ENCODE results near the gene PAPOLG. TPM values are rescaled to one million over a fixed set of nuclear protein-coding genes. Genes with fewer than 3 reads are reported as not detected.

PAPOLG gene
- total and polyA plus RNA-seq, 2 donors (not counting 1 experiment from before 2014, with no cell fraction given) = 9.4 to 27.5 TPM

- Histone ChIP-seq H3K4me2 (replicated peaks; ENCODE audit: low read depth, low read length, poor library complexity, severe bottlenecking) (no peak overlapping the region), H3K79me2 (ENCODE audit: control insufficient read depth, insufficient read depth, low read length) (no peaks in the 10 kb centered on the region), H3K36me3 (replicated peaks in 1 of 2; ENCODE audit: control extremely low read depth in 1 of 2, control insufficient read depth in 1 of 2, extremely low read depth in 1 of 2, insufficient read depth in 2 of 2, low read length in 1 of 2) (no peaks in the 10 kb centered on the region), H3K4me1 (ENCODE audit: control insufficient read depth in 2 of 2, insufficient read depth in 2 of 2, low read length in 2 of 2) (peaks cover 18 to 21% of the 10 kb centered on the region in 2 donors), H2AFZ (ENCODE audit: insufficient read depth, low read depth, low read length, poor library complexity, severe bottlenecking) (no peak overlapping the region), H3K27ac (ENCODE audit: low read length in 2 of 2) (no peak overlapping the region), H3K9ac (ENCODE audit: low read length) (no peak overlapping the region), H4K20me1 (ENCODE audit: control insufficient read depth, insufficient read depth, low read length, poor library complexity, severe bottlenecking) (no peaks in the 10 kb centered on the region), H3K27me3 (replicated peaks in 1 of 4; ENCODE audit: control extremely low read depth in 1 of 4, control insufficient read depth in 3 of 4, insufficient read depth in 4 of 4, low read length in 3 of 4) (no peaks in the 10 kb centered on the region), H3K4me3 (ENCODE audit: control extremely low read depth in 1 of 5, extremely low read depth in 1 of 5, insufficient read depth in 1 of 5, low read depth in 2 of 5, low read length in 4 of 5) (no peak overlapping the region), H3K9me3 (ENCODE audit: control extremely low read depth in 1 of 3, control insufficient read depth in 2 of 3, insufficient read depth in 1 of 3, low read length in 2 of 3) (peaks cover 0 to 17% (median 0%) of the 10 kb centered on the region in 3 donors)
- no peak overlapping the region for H3K27ac Mint-ChIP-seq
- H3K4me1 Mint-ChIP-seq = peaks cover 27% of the 10 kb centered on the region
- ChIA-PET CTCF (interaction anchor here (1.1 kb wide), 1 partner anchor 16 kb away, joined by 5 read pairs; no protein-coding TSS in a partner anchor), POLR2A (no interaction called here)
- H3K27me3 Mint-ChIP-seq = no peaks in the 10 kb centered on the region
- H3K4me3 Mint-ChIP-seq = no peak overlapping the region
- ATAC-seq (ENCODE audit: low read depth) (no peak), DNase-seq (no peak)
- TF ChIP-seq, protein P1, sequence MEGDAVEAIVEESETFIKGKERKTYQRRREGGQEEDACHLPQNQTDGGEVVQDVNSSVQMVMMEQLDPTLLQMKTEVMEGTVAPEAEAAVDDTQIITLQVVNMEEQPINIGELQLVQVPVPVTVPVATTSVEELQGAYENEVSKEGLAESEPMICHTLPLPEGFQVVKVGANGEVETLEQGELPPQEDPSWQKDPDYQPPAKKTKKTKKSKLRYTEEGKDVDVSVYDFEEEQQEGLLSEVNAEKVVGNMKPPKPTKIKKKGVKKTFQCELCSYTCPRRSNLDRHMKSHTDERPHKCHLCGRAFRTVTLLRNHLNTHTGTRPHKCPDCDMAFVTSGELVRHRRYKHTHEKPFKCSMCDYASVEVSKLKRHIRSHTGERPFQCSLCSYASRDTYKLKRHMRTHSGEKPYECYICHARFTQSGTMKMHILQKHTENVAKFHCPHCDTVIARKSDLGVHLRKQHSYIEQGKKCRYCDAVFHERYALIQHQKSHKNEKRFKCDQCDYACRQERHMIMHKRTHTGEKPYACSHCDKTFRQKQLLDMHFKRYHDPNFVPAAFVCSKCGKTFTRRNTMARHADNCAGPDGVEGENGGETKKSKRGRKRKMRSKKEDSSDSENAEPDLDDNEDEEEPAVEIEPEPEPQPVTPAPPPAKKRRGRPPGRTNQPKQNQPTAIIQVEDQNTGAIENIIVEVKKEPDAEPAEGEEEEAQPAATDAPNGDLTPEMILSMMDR (IDR thresholded peaks at IDR 0.05) = no peak
- TF ChIP-seq EZH2 (IDR thresholded peaks at IDR 0.05; ENCODE audit: borderline replicate concordance, insufficient read depth, low read depth, low read length, poor library complexity, severe bottlenecking) = no peak
- H3K9me3 Mint-ChIP-seq (ENCODE audit: insufficient read depth) = no peaks in the 10 kb centered on the region
- intact Hi-C loops (cut with micrococcal nuclease) = no loop called here
- 100% methylated on average over 3 of the region's 6 CpGs for WGBS (ENCODE audit: insufficient coverage)
Observed at GRCh38 chr2:60847854-60848253, 91.8 kb downstream of the PAPOLG start.

Small RNAs within 50 kb of the gene (small RNA-seq; reads per million reads assigned to genes)
- gene RN7SL632P (ENCODE audit: insufficient read length, low read depth, low replicate concordance) = not detected
- not detected for gene RNU6-612P (ENCODE audit: insufficient read length, low read depth, low replicate concordance)

Other genes with a start within 250 kb of the PAPOLG start
- 373 and 383 TPM in 2 replicates for gene BCL11A, start 202.6 kb upstream of the PAPOLG start, total RNA-seq
- gene BCL11A, start 202.6 kb upstream of the PAPOLG start, polyA plus RNA-seq = 81.8 and 99.3 TPM in 2 replicates
- 283 and 297 TPM in 2 replicates for gene REL, start 125.3 kb downstream of the PAPOLG start, total RNA-seq
- 27.9 and 54.4 TPM in 2 replicates for gene REL, start 125.3 kb downstream of the PAPOLG start, polyA plus RNA-seq

Data from B cell (primary cell).